IPS DF 4.7 (cell line): ENCODE data around the gene XAB2.
"Not testable (repeated sequence)": the region's sequence is repeated elsewhere in the genome, so short reads cannot be mapped to it uniquely, and the experiment has no call there.

ENCODE experiments used
- DNase-seq: peaks from one replicate; pipeline ENCODE4 v3.0.0-alpha.2; 2013; ENCODE audit warnings: low spot score; ENCODE audit errors: extremely low read depth

XAB2 gene

DNA sequence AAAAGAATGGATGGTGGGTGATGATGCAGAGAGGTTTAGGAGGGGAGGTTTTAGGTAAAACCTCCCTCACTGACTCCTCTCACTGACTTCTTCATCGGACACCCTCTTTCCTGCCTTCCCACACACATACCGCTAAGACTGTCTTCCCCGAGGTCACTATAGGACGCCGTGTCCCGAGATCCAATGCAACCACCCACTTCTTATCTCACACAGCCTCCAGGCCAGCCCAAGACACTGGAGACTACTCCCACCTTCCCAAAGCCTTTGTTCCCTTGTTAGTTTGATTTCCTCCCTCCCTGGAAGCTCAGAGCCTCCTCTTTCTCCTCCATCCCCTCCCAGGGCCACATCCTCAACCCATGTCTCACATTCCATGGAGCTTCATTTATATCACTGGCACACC is 50.2 kb downstream of the XAB2 start:
- no peak for DNase-seq

DNA sequence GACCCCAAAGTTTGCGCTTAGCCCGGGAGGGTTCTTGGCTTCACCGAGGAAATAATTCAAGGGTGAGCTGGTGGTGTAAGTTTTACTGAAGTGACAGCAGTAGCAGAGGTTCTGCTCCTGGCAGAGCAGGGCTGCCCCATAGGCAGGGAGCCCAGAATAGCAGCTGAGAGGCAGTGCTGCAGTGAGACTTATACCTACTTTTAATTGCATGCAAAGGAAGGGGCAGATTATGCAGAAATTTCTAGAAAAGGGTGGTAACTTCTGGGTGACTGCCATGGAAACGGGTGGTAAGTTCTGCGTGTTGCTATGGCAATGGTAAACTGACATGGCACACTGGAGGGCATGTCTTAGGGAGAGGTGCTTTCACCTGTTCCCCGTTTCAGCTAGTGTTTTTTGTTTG is 51.2 kb downstream of the XAB2 start:
- DNase-seq: no peak

GRCh38 chr19:7577422-7577821 is 51.9 kb downstream of the XAB2 start:
- DNase-seq: not testable (repeated sequence)

DNA sequence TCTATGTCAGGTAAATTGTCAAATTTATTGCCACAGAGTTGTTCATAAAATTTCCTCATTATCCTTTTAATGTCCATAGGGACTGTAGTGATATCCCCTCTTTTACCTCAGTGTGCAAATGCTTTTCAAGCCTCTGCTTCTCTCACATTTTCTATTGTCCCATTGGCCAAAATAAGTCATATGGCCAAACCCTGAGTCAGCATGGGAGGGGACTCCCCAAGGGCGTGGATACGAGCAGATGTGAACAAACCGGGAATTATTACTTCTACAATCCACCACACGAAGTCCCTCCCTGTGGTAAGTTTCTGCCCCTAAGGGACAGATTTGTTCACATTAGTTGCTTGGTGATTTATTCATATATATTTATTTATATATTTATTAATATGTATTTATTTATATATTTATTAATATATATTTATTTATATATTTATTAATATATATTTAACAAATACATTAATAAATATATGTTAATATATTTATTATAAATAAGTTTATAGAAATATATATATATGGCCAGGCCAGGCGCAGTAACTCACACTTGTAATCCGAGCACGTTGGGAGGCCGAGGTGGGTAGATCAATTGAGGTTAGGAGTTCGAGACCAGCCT is 53.8 kb downstream of the XAB2 start:
- DNase-seq: no peak

DNA sequence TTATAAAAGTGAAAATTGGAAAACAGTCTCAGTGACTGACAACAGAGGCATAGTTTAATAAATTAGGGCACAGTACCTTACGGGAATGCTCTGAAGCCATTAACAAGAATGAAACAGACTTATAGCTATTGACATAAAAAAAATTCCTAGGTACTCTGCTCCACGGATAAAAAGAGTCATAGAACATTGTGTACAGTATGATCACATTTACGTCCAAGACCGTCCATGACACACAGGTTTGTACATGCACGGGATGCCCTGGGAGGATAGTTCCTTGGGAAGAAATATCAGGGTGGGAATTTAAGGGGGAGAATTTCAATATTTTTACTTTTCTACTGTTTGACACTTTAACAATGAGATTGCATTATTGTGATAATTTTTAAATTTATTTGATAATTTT is 58.6 kb downstream of the XAB2 start:
- DNase-seq: no peak
